ENCODE data around the gene SLC24A4.

The SLC24A4 gene

GRCh38 chr14:92460541-92460915 lies 137.6 kb downstream of the SLC24A4 start:
- H3K27me3 Mint-ChIP-seq = peaks cover 10% of the 10 kb centered on the region
- H3K36me3 Mint-ChIP-seq = no peaks in the 10 kb centered on the region
- H3K27ac Mint-ChIP-seq = no peak overlapping the region
- no peak overlapping the region for H3K4me3 Mint-ChIP-seq
- DNase-seq (ENCODE audit: low spot score in 2 of 2) (no peak), ATAC-seq (ENCODE audit: low read depth) (no peak)
- H3K9me3 Mint-ChIP-seq = no peaks in the 10 kb centered on the region
- peaks cover 3% of the 10 kb centered on the region for H3K4me1 Mint-ChIP-seq

- DNase-seq (ENCODE audit: low spot score in 2 of 2) (no peak), ATAC-seq (ENCODE audit: low read depth) (no peak)
- peaks cover 11% of the 10 kb centered on the region for H3K27me3 Mint-ChIP-seq
- no peaks in the 10 kb centered on the region for H3K9me3 Mint-ChIP-seq
- H3K4me1 Mint-ChIP-seq = peaks cover 3% of the 10 kb centered on the region
- H3K4me3 Mint-ChIP-seq = no peak overlapping the region
- H3K36me3 Mint-ChIP-seq = no peaks in the 10 kb centered on the region
- H3K27ac Mint-ChIP-seq = no peak overlapping the region
Observed at GRCh38 chr14:92460916-92461579, 138.1 kb downstream of the SLC24A4 start.

GRCh38 chr14:92461891-92462290 lies 138.9 kb downstream of the SLC24A4 start:
- Mint-ChIP-seq H3K27me3 (peaks cover 11% of the 10 kb centered on the region), H3K4me3 (no peak overlapping the region), H3K27ac (no peak overlapping the region), H3K36me3 (peaks cover under 1% of the 10 kb centered on the region), H3K4me1 (peaks cover 3% of the 10 kb centered on the region), H3K9me3 (no peaks in the 10 kb centered on the region)
- no peak for DNase-seq (ENCODE audit: low spot score in 2 of 2)
- ATAC-seq (ENCODE audit: low read depth) = no peak

- Mint-ChIP-seq H3K4me3 (no peak overlapping the region), H3K27ac (no peak overlapping the region), H3K36me3 (peaks cover 4% of the 10 kb centered on the region), H3K27me3 (peaks cover 11% of the 10 kb centered on the region), H3K9me3 (peaks cover 3% of the 10 kb centered on the region), H3K4me1 (peaks cover 3% of the 10 kb centered on the region)
- no peak for ATAC-seq (ENCODE audit: low read depth)
- DNase-seq (ENCODE audit: low spot score in 2 of 2) = no peak
Observed at GRCh38 chr14:92462568-92462967, 139.6 kb downstream of the SLC24A4 start.

GRCh38 chr14:92463141-92463540 lies 140.2 kb downstream of the SLC24A4 start:
- Mint-ChIP-seq H3K4me3 (no peak overlapping the region), H3K36me3 (peaks cover 4% of the 10 kb centered on the region), H3K4me1 (peaks cover 3% of the 10 kb centered on the region), H3K27me3 (peaks cover 11% of the 10 kb centered on the region), H3K9me3 (peaks cover 3% of the 10 kb centered on the region), H3K27ac (no peak overlapping the region)
- ATAC-seq (ENCODE audit: low read depth) (no peak), DNase-seq (ENCODE audit: low spot score in 2 of 2) (no peak)

GRCh38 chr14:92464156-92464555 lies 141.2 kb downstream of the SLC24A4 start:
- no peak for DNase-seq (ENCODE audit: low spot score in 2 of 2)
- Mint-ChIP-seq H3K27ac (no peak overlapping the region), H3K4me1 (peaks cover 3% of the 10 kb centered on the region), H3K9me3 (peaks cover 3% of the 10 kb centered on the region), H3K27me3 (peaks cover 13% of the 10 kb centered on the region), H3K4me3 (no peak overlapping the region), H3K36me3 (peaks cover 6% of the 10 kb centered on the region)
- no peak for ATAC-seq (ENCODE audit: low read depth)

GRCh38 chr14:92464716-92465115 lies 141.8 kb downstream of the SLC24A4 start:
- Mint-ChIP-seq H3K9me3 (peaks cover 7% of the 10 kb centered on the region), H3K4me1 (peaks cover 3% of the 10 kb centered on the region), H3K4me3 (no peak overlapping the region), H3K36me3 (peaks cover 6% of the 10 kb centered on the region), H3K27ac (no peak overlapping the region), H3K27me3 (peaks cover 12% of the 10 kb centered on the region)
- DNase-seq (ENCODE audit: low spot score in 2 of 2) (no peak), ATAC-seq (ENCODE audit: low read depth) (no peak)

- ATAC-seq (ENCODE audit: low read depth) = no peak
- H3K9me3 Mint-ChIP-seq = peaks cover 9% of the 10 kb centered on the region
- no peak for DNase-seq (ENCODE audit: low spot score in 2 of 2)
- peaks cover 10% of the 10 kb centered on the region for H3K27me3 Mint-ChIP-seq
- H3K4me1 Mint-ChIP-seq = peaks cover 3% of the 10 kb centered on the region
- no peak overlapping the region for H3K27ac Mint-ChIP-seq
- H3K36me3 Mint-ChIP-seq = peaks cover 6% of the 10 kb centered on the region
- no peak overlapping the region for H3K4me3 Mint-ChIP-seq
Observed at GRCh38 chr14:92465353-92466055, 142.5 kb downstream of the SLC24A4 start.

GRCh38 chr14:92466059-92466458 lies 143.1 kb downstream of the SLC24A4 start:
- Mint-ChIP-seq H3K4me1 (peaks cover 3% of the 10 kb centered on the region), H3K36me3 (peaks cover 6% of the 10 kb centered on the region), H3K4me3 (no peak overlapping the region), H3K27me3 (peaks cover 10% of the 10 kb centered on the region), H3K9me3 (peaks cover 9% of the 10 kb centered on the region), H3K27ac (no peak overlapping the region)
- DNase-seq (ENCODE audit: low spot score in 2 of 2) (no peak), ATAC-seq (ENCODE audit: low read depth) (no peak)

GRCh38 chr14:92469515-92469914 lies 146.6 kb downstream of the SLC24A4 start:
- Mint-ChIP-seq H3K27me3 (peaks cover 4% of the 10 kb centered on the region), H3K27ac (no peak overlapping the region), H3K4me3 (no peak overlapping the region), H3K4me1 (no peaks in the 10 kb centered on the region), H3K9me3 (peaks cover 9% of the 10 kb centered on the region), H3K36me3 (peaks cover 6% of the 10 kb centered on the region)
- ATAC-seq (ENCODE audit: low read depth) (no peak), DNase-seq (ENCODE audit: low spot score in 2 of 2) (no peak)

- ATAC-seq (ENCODE audit: low read depth) (no peak), DNase-seq (ENCODE audit: low spot score in 2 of 2) (no peak)
- Mint-ChIP-seq H3K27ac (no peak overlapping the region), H3K27me3 (peaks cover 4% of the 10 kb centered on the region), H3K4me1 (no peaks in the 10 kb centered on the region), H3K36me3 (peaks cover 6% of the 10 kb centered on the region), H3K4me3 (no peak overlapping the region), H3K9me3 (peaks cover 9% of the 10 kb centered on the region)
Observed at GRCh38 chr14:92470215-92470614, 147.2 kb downstream of the SLC24A4 start.

- Mint-ChIP-seq H3K4me1 (no peaks in the 10 kb centered on the region), H3K27me3 (peaks cover 2% of the 10 kb centered on the region), H3K27ac (no peak overlapping the region), H3K4me3 (no peak overlapping the region), H3K36me3 (peaks cover 6% of the 10 kb centered on the region), H3K9me3 (peaks cover 9% of the 10 kb centered on the region)
- DNase-seq (ENCODE audit: low spot score in 2 of 2) = no peak
- no peak for ATAC-seq (ENCODE audit: low read depth)
Observed at GRCh38 chr14:92470811-92471210, 147.8 kb downstream of the SLC24A4 start.

GRCh38 chr14:92471919-92472318 lies 149.0 kb downstream of the SLC24A4 start:
- ATAC-seq (ENCODE audit: low read depth) = no peak
- peaks cover 6% of the 10 kb centered on the region for H3K36me3 Mint-ChIP-seq
- no peak for DNase-seq (ENCODE audit: low spot score in 2 of 2)
- H3K27ac Mint-ChIP-seq = no peak overlapping the region
- peaks cover 9% of the 10 kb centered on the region for H3K9me3 Mint-ChIP-seq
- H3K4me1 Mint-ChIP-seq = no peaks in the 10 kb centered on the region
- peaks cover 4% of the 10 kb centered on the region for H3K27me3 Mint-ChIP-seq
- H3K4me3 Mint-ChIP-seq = no peak overlapping the region

- H3K9me3 Mint-ChIP-seq = peaks cover 7% of the 10 kb centered on the region
- H3K4me1 Mint-ChIP-seq = no peaks in the 10 kb centered on the region
- peaks cover 4% of the 10 kb centered on the region for H3K27me3 Mint-ChIP-seq
- DNase-seq (ENCODE audit: low spot score in 2 of 2) (no peak), ATAC-seq (ENCODE audit: low read depth) (no peak)
- no peak overlapping the region for H3K4me3 Mint-ChIP-seq
- peaks cover 3% of the 10 kb centered on the region for H3K36me3 Mint-ChIP-seq
- no peak overlapping the region for H3K27ac Mint-ChIP-seq
Observed at GRCh38 chr14:92472860-92473259, 149.9 kb downstream of the SLC24A4 start.
